WTC11 (cell line): ENCODE data around the gene GNG14.
A peak's percentile ranks its signal among the peaks of the same experiment; 100 is the strongest.

ENCODE experiments used
- RELA ChIP-seq: sonication (generic); formaldehyde crosslinking; IDR thresholded peaks from 2 replicates; pipeline ENCODE4 v1.8.1; 2022; ENCODE audit warnings: missing genetic modification reagents, mild to moderate bottlenecking, borderline replicate concordance
- TF ChIP-seq, protein P1 (sequence below): sonication (generic); formaldehyde crosslinking; IDR thresholded peaks from 2 replicates; pipeline ENCODE4 v1.8.1; 2023; ENCODE audit warnings: mild to moderate bottlenecking, missing genetic modification reagents, moderate library complexity

- TF ChIP-seq, protein P1, sequence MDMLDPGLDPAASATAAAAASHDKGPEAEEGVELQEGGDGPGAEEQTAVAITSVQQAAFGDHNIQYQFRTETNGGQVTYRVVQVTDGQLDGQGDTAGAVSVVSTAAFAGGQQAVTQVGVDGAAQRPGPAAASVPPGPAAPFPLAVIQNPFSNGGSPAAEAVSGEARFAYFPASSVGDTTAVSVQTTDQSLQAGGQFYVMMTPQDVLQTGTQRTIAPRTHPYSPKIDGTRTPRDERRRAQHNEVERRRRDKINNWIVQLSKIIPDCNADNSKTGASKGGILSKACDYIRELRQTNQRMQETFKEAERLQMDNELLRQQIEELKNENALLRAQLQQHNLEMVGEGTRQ (CRISPR knock-in tag), result peak; percentile 98
- TF ChIP-seq RELA, result no peak
Measured at GRCh38 chr19:12722566-12723380, 35.0 kb downstream of the GNG14 start.
